LHCN-M2 (cell line): ENCODE results near the gene DCST1. TPM values are rescaled to one million over a fixed set of nuclear protein-coding genes. Genes with fewer than 3 reads are reported as not detected.

ENCODE experiments used
- DNase-seq: peaks from one replicate; pipeline ENCODE4 v3.0.0-alpha.2; 2012; ENCODE audit warnings: low read depth
- total RNA-seq: library from RNA; depleted of rRNA; stranded (reverse); fragments of >200 nt; gene quantifications from 2 replicates; pipeline ENCODE4 v1.2.3, GENCODE V29; 2014

The DCST1 gene
- total RNA-seq, 1 experiment from 2014 or later, result not detected

DNA sequence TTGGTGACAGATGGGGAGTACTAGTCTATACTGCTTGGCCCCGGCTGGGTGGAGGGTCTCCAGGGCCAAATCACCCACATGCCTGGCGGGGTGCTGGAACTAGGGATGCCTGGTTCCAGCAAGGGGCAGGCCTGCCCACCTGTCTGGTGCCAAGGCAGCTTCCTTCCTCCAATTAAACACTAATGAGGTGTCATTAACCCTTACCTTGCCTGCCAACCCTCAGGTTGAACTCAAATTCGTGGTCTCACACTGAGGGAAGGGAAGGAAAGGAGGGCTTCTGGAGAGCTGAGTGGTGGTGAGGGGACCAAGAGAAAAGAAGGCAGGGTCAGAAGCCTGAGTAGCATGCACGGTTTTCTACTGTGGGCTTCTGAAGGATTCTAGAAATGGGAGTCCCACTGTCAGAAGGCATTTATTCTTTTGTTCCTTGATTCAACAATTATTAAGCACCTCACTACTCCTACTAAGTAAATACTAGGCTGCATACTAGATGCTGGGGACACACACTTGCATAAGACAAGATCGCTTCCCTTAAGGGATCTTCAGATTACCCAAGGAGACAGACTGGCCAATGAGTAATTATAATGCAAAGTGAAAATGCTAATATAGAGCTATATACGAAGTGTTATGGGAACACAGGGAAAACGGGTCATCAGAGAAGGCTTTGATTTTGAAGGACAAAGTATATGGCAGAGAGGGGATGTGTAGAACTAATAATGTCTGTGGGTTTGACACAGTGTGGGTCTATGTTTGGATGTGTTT lies 39.1 kb downstream of the DCST1 start:
- DNase-seq, result no peak

GRCh38 chr1:155073377-155074242 lies 40.0 kb downstream of the DCST1 start:
- DNase-seq, result no peak

- DNase-seq, result no peak
Measured at GRCh38 chr1:155075535-155075934, 41.9 kb downstream of the DCST1 start.

DNA sequence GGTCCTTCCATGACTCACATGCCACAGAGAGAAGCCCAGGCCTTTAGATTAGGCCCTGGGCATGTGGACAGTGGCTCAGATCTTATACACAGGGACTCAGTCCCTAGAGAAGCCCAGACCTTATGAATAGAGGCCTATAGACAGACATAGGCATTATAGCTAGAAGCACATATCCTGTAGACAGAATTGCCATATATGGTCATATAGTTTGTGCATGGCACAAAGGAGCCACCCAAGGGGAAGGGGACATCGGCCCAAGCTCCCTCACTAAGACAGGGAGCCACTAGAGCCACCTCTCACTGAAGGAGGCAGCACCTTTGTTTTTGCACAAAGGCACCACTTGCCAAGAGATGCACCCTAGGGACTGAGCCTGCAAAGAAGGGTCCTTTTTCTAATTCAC lies 42.7 kb downstream of the DCST1 start:
- no peak for DNase-seq

GRCh38 chr1:155077346-155077745 lies 43.7 kb downstream of the DCST1 start:
- no peak for DNase-seq

GRCh38 chr1:155077758-155078445 lies 44.3 kb downstream of the DCST1 start:
- peak; percentile 34 for DNase-seq

- DNase-seq, result peak; percentile 31
Measured at GRCh38 chr1:155078469-155079209, 45.0 kb downstream of the DCST1 start, which contains the start of gene EFNA3. TSS of gene EFNA3 (plus strand) at chr1:155078837. CDS start at chr1:155078942, 105 bp downstream.

DNA sequence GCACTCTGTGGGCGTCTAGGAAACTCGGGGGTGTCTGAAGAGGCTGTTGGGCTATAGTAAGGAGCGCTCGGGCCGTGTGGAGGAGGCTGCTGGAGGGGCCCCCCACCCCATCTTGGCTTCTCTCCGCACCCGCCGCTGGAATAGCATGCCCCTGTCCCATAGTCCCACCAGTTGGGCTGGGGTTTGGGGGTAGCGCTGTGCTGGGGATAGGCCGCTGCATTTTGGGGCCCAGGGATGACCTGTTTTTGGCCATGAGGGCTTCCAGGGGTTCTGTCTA lies 45.5 kb downstream of the DCST1 start:
- no peak for DNase-seq

DNA sequence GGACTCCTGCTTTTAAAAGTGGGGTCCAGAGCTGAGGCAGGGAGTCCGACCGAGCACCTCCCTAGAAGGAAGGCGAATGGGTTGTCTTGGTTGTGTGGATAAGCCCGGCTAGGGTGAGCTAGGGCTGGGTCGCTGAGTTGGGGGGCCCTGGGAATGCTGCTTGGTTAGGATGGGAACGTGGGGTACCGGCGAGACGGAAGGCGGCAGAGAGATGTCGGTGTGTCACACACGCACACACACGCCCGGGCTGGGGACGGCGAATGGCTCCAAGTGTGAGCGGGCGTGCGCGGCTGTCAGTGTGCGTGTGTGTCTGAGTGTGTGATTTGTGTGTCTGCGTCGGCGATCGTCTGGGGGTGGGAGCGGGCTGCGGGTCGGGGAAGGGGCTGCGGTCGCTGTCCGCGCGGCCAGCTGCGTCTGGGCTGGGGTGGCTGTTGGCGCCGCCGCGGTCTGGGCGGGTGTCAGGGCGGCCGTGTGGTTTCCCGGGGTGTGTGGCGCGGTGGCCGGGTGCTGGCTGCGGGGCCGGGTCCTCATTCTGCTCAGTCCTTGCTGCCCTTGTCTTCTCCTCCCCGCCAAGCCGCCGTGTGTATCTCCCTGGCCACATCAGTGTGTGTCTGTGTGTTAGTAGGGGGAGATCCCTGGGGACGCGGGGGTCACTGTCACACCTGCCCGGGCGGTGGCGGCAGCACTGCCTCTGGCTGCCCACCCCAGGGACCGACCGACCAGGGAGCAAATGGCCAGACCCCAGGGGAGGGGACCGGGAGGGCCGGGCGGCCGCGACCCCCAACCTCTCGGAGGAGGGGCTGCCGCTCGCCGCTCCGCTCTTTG lies 46.1 kb downstream of the DCST1 start:
- DNase-seq, result no peak

- DNase-seq, result no peak
Measured at GRCh38 chr1:155080312-155081228, 46.9 kb downstream of the DCST1 start.

GRCh38 chr1:155081472-155082300 lies 48.1 kb downstream of the DCST1 start:
- DNase-seq, result no peak

DNA sequence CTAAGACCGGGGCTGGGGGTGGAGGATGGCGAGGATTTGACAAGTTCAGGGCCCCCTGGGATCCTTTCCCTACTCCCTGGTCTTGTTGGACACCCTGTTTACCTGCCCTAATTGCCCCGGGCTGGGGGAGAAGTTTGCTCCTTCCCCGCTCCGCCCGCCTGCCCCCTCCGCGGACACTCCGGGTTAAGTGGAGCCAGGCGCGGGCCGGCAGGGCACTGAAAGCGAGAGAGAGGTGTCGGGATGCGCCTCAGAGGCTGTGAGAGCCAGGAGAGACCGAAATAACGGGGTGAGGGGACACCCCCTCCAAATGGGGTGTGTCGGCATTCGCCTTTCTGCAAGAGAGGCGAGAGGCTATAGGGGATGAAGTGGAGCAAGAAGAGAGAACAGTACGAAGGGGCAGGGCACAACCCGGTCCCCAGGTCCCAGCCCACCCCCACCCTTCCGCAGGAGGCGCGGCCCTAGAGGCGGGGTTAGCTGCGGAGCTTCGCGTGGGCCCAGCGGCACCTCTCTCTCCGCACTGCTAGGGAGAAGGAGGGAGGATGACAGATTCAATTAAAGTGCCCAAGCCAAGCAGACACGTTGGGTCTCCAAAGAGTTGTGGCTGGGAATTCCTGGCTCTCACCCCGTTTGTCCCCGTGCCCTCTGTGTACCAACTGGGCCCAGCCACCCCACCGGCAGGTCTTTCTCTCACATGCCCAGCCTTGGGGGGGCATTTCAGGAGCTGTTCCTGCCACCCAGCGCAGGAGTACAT lies 48.9 kb downstream of the DCST1 start:
- DNase-seq, result no peak

GRCh38 chr1:155083052-155083541 lies 49.5 kb downstream of the DCST1 start:
- no peak for DNase-seq

DNA sequence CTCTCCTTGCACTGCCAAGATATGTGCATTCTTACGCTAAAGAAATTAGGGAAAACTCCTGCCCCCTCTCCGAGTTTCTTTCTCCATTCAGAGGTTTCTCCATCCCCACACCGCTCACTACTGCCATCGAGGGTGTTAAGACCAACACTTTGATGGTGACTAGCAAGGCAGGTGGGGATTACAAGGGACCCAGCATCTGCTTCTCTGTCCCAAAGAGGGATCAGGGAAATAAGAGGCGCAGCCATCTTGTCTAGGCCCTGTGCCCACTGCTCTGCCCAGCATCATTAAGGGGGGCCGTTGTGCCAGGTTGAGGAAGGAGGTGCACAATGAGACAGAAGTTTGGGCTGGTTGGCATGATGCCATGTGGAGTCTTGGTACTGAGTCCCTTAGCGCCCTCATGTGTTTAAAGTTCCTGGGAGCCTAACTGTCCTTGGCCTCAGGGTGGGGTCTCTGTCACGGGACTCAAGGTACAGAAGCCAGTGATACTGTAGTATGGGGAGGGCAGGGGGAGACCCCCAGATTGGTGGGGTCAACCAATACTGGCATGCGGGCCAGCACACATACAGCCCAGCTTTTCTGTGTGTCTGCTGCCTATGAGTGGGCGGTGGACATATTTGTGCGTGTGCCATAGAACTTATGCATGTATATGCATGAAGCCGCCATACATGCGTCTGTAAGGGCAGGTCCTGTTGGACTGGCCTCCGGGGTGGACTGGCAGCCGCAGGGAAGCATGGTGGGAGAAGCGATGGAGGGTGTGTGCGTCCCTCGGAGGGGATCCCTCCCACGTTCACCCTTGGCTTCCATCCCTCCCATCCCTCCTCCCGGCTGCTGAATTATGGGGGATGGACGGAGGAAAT lies 50.5 kb downstream of the DCST1 start:
- DNase-seq, result peak; percentile 53

GRCh38 chr1:155084722-155085503 lies 51.3 kb downstream of the DCST1 start:
- peak; percentile 91 for DNase-seq
